SU-DHL-6 (cell line): ENCODE results near the gene ALG9.

ENCODE experiments used
- H2AFZ ChIP-seq: fragments of 200-600 bp; sonication (generic); 2 replicates; pipeline ENCODE4 v1.6.1; 2014; ENCODE audit warnings: low read depth, mild to moderate bottlenecking, moderate library complexity, mixed read lengths, antibody characterized with exemption, low read length; ENCODE audit not compliant: severe bottlenecking
- H3F3A ChIP-seq: fragments of 200-600 bp; shearing (Covaris generic); 2 replicates; pipeline ENCODE4 v1.6.0; 2016; ENCODE audit warnings: antibody characterized with exemption, mild to moderate bottlenecking; ENCODE audit not compliant: insufficient read depth
- H3K27ac ChIP-seq: fragments of 200-600 bp; sonication (generic); 2 replicates; pipeline ENCODE4 v1.5.1; 2016; ENCODE audit warnings: low read depth, mild to moderate bottlenecking, low read length, moderate library complexity, mixed read lengths
- H3K27me3 ChIP-seq: fragments of 200-600 bp; sonication (generic), shearing (Covaris generic); 2 replicates; pipeline ENCODE4 v1.6.0; 2014; ENCODE audit warnings: mild to moderate bottlenecking, low read length
- H3K36me3 ChIP-seq: fragments of 200-600 bp; sonication (generic); 2 replicates; pipeline ENCODE4 v1.6.1; 2014; ENCODE audit warnings: mild to moderate bottlenecking, low read length, mixed read lengths
- H3K4me2 ChIP-seq: fragments of 300-600, 200-600 bp; shearing (Covaris generic), sonication (generic); 2 replicates; pipeline ENCODE4 v1.6.0; 2014; ENCODE audit warnings: low read length, low read depth, mild to moderate bottlenecking; ENCODE audit not compliant: poor library complexity, severe bottlenecking
- H3K4me3 ChIP-seq: fragments of 200-600 bp; sonication (generic); 2 replicates; pipeline ENCODE4 v1.5.1; 2014; ENCODE audit warnings: antibody characterized with exemption, low read length, mild to moderate bottlenecking, mixed read lengths; ENCODE audit not compliant: insufficient read depth, poor library complexity, severe bottlenecking
- H3K79me2 ChIP-seq: fragments of 200-600 bp; sonication (generic); 2 replicates; pipeline ENCODE4 v1.6.1; 2014; ENCODE audit warnings: mild to moderate bottlenecking, low read length, moderate library complexity; ENCODE audit not compliant: insufficient read depth
- H3K9ac ChIP-seq: fragments of 200-600 bp; sonication (generic); 2 replicates; pipeline ENCODE4 v1.7.0; 2014; ENCODE audit warnings: mild to moderate bottlenecking, low read length
- H3K9me2 ChIP-seq: fragments of 200-600 bp; sonication (generic); replicated peaks from 2 replicates; pipeline ENCODE4 v1.6.1; 2014; ENCODE audit warnings: low read length; ENCODE audit not compliant: insufficient read depth
- H3K9me3 ChIP-seq: fragments of 200-600 bp; sonication (generic); 2 replicates; pipeline ENCODE4 v1.6.1; 2014; ENCODE audit warnings: low read length, mixed read lengths; ENCODE audit not compliant: insufficient read depth
- H4K20me1 ChIP-seq: fragments of 200-600 bp; sonication (generic); 2 replicates; pipeline ENCODE4 v1.6.1; 2014; ENCODE audit warnings: low read depth, mild to moderate bottlenecking, antibody characterized with exemption, low read length, moderate library complexity, mixed read lengths
- CTCF ChIP-seq: fragments of 200-600 bp; sonication (generic); IDR thresholded peaks from one replicate; pipeline ENCODE4 v1.5.1; 2017; ENCODE audit warnings: antibody characterized with exemption, mild to moderate bottlenecking, low read length, moderate library complexity; ENCODE audit not compliant: insufficient read depth, poor library complexity, severe bottlenecking
- EZH2phosphoT487 ChIP-seq: fragments of 200-600 bp; sonication (generic), shearing (Covaris generic); conservative IDR thresholded peaks from 2 replicates; pipeline ENCODE4 v1.6.1; 2018; ENCODE audit warnings: mild to moderate bottlenecking, antibody characterized with exemption, low read length, moderate library complexity, mixed read lengths

The ALG9 gene

GRCh38 chr11:111762526-111762925 is 108.9 kb downstream of the ALG9 start:
- H3K9me3 ChIP-seq: no peaks in the 10 kb centered on the region
- no peak overlapping the region for H3K4me2 ChIP-seq
- peaks cover 20% of the 10 kb centered on the region for H3K36me3 ChIP-seq
- H2AFZ ChIP-seq: no peak overlapping the region
- TF ChIP-seq EZH2phosphoT487: no peak
- TF ChIP-seq CTCF: no peak
- H3K9me2 ChIP-seq: no peaks in the 10 kb centered on the region
- H3K79me2 ChIP-seq: no peaks in the 10 kb centered on the region
- H3K9ac ChIP-seq: no peak overlapping the region
- no peaks in the 10 kb centered on the region for H3K27me3 ChIP-seq
- H4K20me1 ChIP-seq: no peaks in the 10 kb centered on the region
- H3K27ac ChIP-seq: no peak overlapping the region
- no peaks in the 10 kb centered on the region; the same call in 1 of the 2 replicates for H3F3A ChIP-seq
- no peak overlapping the region for H3K4me3 ChIP-seq

GRCh38 chr11:111761036-111761435 is 110.3 kb downstream of the ALG9 start:
- no peaks in the 10 kb centered on the region for H3K27me3 ChIP-seq
- peaks cover 20% of the 10 kb centered on the region for H3K36me3 ChIP-seq
- H4K20me1 ChIP-seq: no peaks in the 10 kb centered on the region
- no peak for TF ChIP-seq EZH2phosphoT487
- no peak for TF ChIP-seq CTCF
- no peaks in the 10 kb centered on the region; the same call in 1 of the 2 replicates for H3F3A ChIP-seq
- H3K9me3 ChIP-seq: no peaks in the 10 kb centered on the region
- H3K79me2 ChIP-seq: no peaks in the 10 kb centered on the region
- no peak overlapping the region for H3K9ac ChIP-seq
- no peak overlapping the region for H3K4me3 ChIP-seq
- H3K27ac ChIP-seq: no peak overlapping the region
- H3K9me2 ChIP-seq: no peaks in the 10 kb centered on the region
- H3K4me2 ChIP-seq: no peak overlapping the region
- H2AFZ ChIP-seq: no peak overlapping the region

GRCh38 chr11:111759778-111760407 is 111.5 kb downstream of the ALG9 start:
- Histone ChIP-seq H3K36me3 (peaks cover 22% of the 10 kb centered on the region), H3K4me2 (no peak overlapping the region), H3K9me3 (no peaks in the 10 kb centered on the region), H4K20me1 (no peaks in the 10 kb centered on the region), H3F3A (no peaks in the 10 kb centered on the region; the same call in 1 of the 2 replicates), H3K79me2 (no peaks in the 10 kb centered on the region), H3K9me2 (no peaks in the 10 kb centered on the region), H3K27me3 (no peaks in the 10 kb centered on the region), H3K4me3 (no peak overlapping the region), H3K27ac (no peak overlapping the region), H2AFZ (no peak overlapping the region), H3K9ac (no peak overlapping the region)
- TF ChIP-seq EZH2phosphoT487 (no peak), CTCF (no peak)
